Measurements from ENCODE around the gene CSNK2B.

DNA sequence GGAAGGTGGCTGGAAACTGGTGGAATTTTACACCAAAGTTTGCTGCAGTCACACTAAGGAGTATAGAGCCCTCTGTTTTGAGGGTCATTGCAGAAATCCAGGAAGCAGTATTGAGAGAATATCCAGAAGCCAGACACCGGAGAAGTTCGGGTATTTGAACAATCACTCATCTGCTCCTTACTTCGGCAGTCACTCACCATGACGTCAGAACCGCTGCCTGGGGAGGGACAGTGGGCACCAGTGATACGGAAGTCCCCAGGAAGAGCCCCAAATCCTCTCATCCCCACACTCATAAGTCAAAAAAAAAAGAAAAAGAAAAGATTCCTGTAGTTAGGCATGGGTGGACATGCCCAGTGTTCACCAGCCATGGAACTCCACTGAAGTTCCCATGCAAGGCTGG is 11.0 kb downstream of the CSNK2B start:
- TF ChIP-seq ZSCAN16 (tag by site-specific recombination; IDR thresholded peaks at IDR 0.05) (no peak), ZNF335 (tag by site-specific recombination; conservative IDR thresholded peaks at IDR 0.05) (no peak), ZSCAN5A (tag by site-specific recombination; IDR thresholded peaks at IDR 0.05) (no peak), REPIN1 (tag by site-specific recombination; IDR thresholded peaks at IDR 0.05; ENCODE audit: low read depth) (no peak), ZNF175 (tag by site-specific recombination; IDR thresholded peaks at IDR 0.05) (no peak)
